GM19025 (cell line): ENCODE measurements around the gene NR2E1.

Experiments used
- ATAC-seq: cut with Tn5 transposase; IDR thresholded peaks from one replicate; pipeline ENCODE4 v1.9.1; 2021; ENCODE audit warnings: mild to moderate bottlenecking, low read depth, moderate library complexity; ENCODE audit not compliant: unreplicated experiment

The NR2E1 gene

GRCh38 chr6:108170332-108171290, 4.8 kb downstream of the NR2E1 start:
- no peak for ATAC-seq

DNA sequence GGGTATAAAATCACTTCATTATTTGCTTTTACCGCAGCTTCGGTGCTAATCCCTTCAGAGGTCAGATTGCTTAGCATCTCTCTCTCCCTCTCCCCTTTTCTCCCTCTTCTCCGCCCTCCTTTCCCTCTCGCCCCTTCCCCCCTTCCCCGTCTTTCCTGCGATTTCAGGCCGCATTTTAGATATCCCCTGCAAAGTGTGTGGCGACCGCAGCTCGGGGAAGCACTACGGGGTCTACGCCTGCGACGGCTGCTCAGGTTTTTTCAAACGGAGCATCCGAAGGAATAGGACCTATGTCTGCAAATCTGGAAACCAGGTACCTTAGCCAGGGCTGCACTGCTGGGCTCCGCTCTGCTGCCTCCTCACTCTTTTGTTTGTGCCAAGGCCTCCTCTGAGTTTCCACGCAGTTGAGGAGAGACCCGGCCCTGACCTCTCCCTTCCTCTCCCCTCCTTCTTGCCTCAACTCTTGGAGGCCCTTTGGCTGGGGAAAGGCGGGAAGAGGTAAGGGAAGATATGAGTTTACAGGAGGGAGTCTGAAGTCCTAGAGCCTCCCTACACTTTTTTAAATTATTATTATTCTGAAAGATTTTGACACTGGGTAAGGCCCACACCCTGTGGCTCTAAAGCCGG, 5.6 kb downstream of the NR2E1 start:
- ATAC-seq: no peak

DNA sequence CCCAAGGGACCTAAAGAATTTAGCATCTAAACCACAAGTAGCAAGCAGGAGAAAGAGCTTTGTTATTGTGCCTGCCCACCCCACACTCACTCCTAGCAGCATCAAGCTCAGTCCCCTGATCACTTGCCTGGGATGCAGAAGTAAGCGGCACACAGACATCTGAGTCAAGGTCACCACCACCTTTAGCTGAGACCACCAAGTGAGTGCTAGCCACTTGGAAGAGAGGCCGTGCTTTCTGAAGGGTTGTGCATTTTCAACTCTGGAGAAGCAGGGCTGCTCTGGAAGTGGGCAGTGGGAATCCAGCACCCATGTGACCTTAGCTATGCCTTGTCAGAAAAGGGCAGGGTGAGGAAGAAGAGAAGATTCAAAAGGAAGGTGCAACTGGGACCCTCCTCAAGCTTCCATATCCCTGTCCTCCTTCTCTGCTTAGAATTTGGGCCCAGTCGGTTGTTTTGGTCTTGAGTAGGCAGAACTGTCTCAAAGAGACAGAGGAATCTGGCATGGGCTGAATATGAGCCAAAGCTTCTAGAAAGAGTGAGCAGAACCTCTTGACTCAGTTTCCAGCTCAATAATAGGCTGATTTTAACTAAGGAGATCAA, 6.2 kb downstream of the NR2E1 start:
- no peak for ATAC-seq

- no peak for ATAC-seq
Measured at GRCh38 chr6:108174371-108175175, 8.8 kb downstream of the NR2E1 start.

- ATAC-seq: no peak
Measured at GRCh38 chr6:108175176-108175591, 9.4 kb downstream of the NR2E1 start.

DNA sequence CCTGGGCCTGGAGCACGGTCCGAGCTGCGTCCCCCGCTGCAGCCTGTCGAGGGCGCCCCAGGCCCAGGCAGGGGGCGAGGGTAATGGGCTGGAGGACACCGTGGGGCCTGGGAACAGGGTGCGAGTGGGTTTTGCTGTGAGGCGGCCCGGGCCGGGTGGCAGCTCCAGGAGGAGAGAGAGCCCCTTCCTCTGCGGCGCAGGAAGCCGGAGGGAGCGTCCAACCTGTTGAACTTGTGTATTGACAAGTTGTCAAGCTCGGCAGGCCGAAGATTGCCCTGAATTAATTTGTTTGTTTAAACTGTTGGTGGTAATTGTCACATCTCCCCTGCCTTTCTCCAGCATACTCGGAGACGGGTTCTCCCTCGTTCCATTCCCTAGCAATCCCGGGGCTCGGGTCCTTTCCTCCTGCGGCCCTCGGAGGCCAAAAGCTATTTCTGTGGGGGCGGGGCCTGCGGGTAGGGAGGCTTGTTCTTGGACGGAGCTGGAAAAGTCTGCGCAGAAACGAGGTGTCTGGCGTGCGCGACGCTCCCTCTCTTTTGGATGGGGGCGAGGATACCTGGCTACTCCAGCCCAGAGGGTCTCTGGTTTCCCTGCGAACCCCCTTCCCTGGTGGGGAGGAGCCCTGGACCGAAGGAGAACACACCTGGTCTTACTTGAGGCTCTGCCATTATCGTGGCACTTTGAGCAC, 9.9 kb downstream of the NR2E1 start:
- ATAC-seq: no peak

GRCh38 chr6:108176281-108177089, 10.7 kb downstream of the NR2E1 start:
- no peak for ATAC-seq

GRCh38 chr6:108179741-108180140, 13.9 kb downstream of the NR2E1 start:
- ATAC-seq: no peak

DNA sequence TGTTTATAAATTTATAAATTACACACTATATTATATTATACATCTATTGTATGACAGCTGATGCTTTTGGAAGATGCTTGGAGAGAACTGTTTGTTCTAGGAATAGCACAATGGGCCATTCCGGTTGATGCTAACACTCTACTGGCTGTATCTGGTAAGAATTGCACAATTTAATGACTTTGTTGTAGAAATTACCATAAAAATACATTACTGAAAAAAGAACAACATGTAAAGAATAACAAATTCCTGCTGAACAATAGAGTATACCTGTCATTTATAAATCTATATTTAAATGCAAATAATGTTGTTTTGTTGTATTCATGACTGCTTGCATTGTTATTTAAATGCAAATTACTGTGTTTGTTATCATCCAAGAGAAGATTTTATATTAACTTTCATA, 14.4 kb downstream of the NR2E1 start:
- no peak for ATAC-seq

DNA sequence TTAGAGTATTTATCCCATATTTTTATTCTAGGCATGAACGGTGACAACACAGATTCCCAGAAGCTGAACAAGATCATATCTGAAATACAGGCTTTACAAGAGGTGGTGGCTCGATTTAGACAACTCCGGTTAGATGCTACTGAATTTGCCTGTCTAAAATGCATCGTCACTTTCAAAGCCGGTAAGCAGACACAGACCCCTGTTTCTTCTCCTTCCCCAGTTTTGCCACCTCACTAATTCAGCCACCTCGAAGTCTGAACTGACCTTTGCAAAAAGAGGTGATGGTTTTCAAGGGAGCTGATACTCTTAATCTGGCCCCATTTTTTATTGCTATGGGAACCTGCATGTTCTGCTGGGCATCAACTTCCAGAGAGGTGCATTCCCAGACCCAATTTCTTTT, 15.0 kb downstream of the NR2E1 start:
- ATAC-seq: no peak

GRCh38 chr6:108186226-108186625, 20.4 kb downstream of the NR2E1 start:
- no peak for ATAC-seq

- ATAC-seq: no peak
Measured at GRCh38 chr6:108187519-108187918, 21.7 kb downstream of the NR2E1 start.

- no peak for ATAC-seq
Measured at GRCh38 chr6:108193131-108193530, 27.3 kb downstream of the NR2E1 start.

GRCh38 chr6:108193835-108194234, 28.0 kb downstream of the NR2E1 start:
- no peak for ATAC-seq

DNA sequence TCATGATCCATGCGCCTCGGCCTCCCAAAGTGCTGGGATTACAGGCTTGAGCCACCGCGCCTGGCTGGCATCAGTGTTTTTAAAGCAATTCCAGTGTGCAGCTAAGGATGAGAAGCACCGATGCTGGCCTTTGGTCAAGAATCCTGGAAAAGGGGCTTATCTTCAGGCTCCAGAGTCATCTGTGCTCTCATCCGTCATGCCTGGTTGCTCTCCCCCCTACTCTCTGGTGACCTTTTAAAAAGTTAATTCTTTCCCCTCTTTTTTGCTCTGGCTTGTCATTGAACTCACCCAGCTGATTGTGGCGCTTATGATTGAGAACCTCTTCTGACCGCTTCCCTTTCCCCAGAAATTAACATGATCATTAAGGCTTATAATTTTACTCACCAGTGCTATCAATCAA, 28.7 kb downstream of the NR2E1 start:
- ATAC-seq: no peak

- no peak for ATAC-seq
Measured at GRCh38 chr6:108195209-108195608, 29.4 kb downstream of the NR2E1 start.

DNA sequence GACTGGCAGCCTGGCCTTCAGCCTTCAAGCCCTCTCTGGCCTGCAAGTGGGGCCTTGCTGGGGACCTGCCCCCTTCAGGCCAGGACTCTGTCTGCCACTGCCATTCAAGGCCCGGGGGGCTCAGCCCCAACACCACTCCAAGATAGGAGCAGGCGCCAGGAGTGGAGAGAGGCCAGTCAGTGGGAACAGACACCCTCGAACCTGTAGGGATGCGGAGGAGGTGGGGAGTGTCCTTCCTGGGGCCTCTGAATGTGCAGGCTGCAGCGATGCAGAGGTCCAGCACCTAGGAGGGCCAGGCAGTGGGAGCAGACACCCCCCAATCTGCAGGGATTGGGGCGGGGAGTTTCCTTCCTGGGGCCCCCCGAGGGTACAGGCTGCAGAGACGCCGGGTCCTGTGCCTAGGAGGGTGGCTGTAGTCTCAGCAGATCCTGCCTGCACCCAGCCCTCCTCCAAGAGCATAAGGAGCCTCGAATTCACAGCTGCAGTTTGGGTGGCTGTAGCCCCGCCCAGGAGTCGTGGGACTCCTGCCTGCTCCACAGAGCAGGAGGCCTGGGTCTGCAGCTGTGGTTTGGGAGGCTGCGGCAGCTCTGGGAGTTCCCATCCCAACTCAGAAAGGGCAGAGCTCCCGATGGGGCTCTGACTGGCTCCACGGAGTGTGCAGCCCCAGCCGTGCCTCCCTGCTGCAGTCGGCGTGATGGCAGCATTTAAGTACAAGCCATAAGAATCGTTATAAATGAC, 33.1 kb downstream of the NR2E1 start:
- no peak for ATAC-seq

GRCh38 chr6:108200186-108200585, 34.4 kb downstream of the NR2E1 start:
- no peak for ATAC-seq

GRCh38 chr6:108200631-108201030, 34.8 kb downstream of the NR2E1 start:
- ATAC-seq: no peak
